Right cardiac atrium (tissue), 5 donors: ENCODE results near the gene CCR5AS.
"Not testable (repeated sequence)": the region's sequence is repeated elsewhere in the genome, so short reads cannot be mapped to it uniquely, and the experiment has no call there.

ENCODE experiments used
- ATAC-seq, 2 donors: fragments of 200-7000 bp; cut with Tn5 transposase; one replicate each; pipeline versions ENCODE4 v1.8.0 to v1.9.1; 2020; ENCODE audit warnings: moderate library complexity in 2 of 2, mild to moderate bottlenecking in 1 of 2
- DNase-seq, 3 donors: peaks; one replicate each; pipeline ENCODE4 v3.0.0-alpha.2; 2020
- H3K27ac ChIP-seq: one replicate; pipeline ENCODE4 v1.5.1; 2013; ENCODE audit warnings: mild to moderate bottlenecking, low read length, control low read depth, moderate library complexity
- H3K27me3 ChIP-seq: one replicate; pipeline ENCODE4 v1.6.1; 2013; ENCODE audit not compliant: control insufficient read depth, insufficient read depth
- H3K4me1 ChIP-seq: one replicate; pipeline ENCODE4 v1.6.1; 2013; ENCODE audit warnings: low read length; ENCODE audit not compliant: control insufficient read depth, insufficient read depth
- H3K4me3 ChIP-seq: one replicate; pipeline ENCODE4 v1.5.1; 2013; ENCODE audit warnings: low read length, control low read depth
- H3K9me3 ChIP-seq: one replicate; pipeline ENCODE4 v1.6.1; 2013; ENCODE audit warnings: low read length; ENCODE audit not compliant: control insufficient read depth
- WGBS: extraction: QIAGEN DNeasy Blood & Tissue Kit; methylation state at CpG from one replicate; pipeline ENCODE4 v1.1.7; 2013; 5-methylcytosine and 5-hydroxymethylcytosine counted together
- intact Hi-C, 4 donors: fragments of 100-400 bp; cut with DNase I; formaldehyde crosslinking; loops; one replicate each; pipeline versions ENCODE4 v1.11.0 to v1.14.0; 2022 to 2023
- donor health status: healthy with polysubstance abuse.
- donor health status: DM: no; HTN: yes; CAD: no.
- donor health status: DM: no; HTN: no; CAD: no.
- donor health status: DM: no; HTN: yes; CAD: no; lungs with severe emphysema.
- donor health status: DM: yes; HTN: yes; CAD: no.

Gene CCR5AS

GRCh38 chr3:46442576-46443530, 36.0 kb upstream of the CCR5AS start:
- H3K9me3 ChIP-seq: no peaks in the 10 kb centered on the region
- H3K4me3 ChIP-seq: no peak overlapping the region
- no peak overlapping the region for H3K27ac ChIP-seq
- DNase-seq (no peak), ATAC-seq (peak; percentile 41 to 50)
- intact Hi-C loops: no loop called here
- H3K27me3 ChIP-seq: no peaks in the 10 kb centered on the region
- peaks cover 3% of the 10 kb centered on the region for H3K4me1 ChIP-seq
- 64% methylated on average over 16 of the region's 16 CpGs for WGBS

- intact Hi-C loops: no loop called here
- Histone ChIP-seq H3K27ac (no peak overlapping the region), H3K27me3 (no peaks in the 10 kb centered on the region), H3K4me3 (no peak overlapping the region), H3K9me3 (no peaks in the 10 kb centered on the region), H3K4me1 (no peaks in the 10 kb centered on the region)
- ATAC-seq: no peak
- WGBS: 75% methylated on average over 4 of the region's 4 CpGs
- DNase-seq: no peak
Measured at GRCh38 chr3:46440531-46441294, 33.8 kb upstream of the CCR5AS start.

GRCh38 chr3:46438831-46439230, 32.0 kb upstream of the CCR5AS start:
- intact Hi-C loops: no loop called here
- 85% methylated on average over 3 of the region's 3 CpGs for WGBS
- H3K27me3 ChIP-seq: no peaks in the 10 kb centered on the region

GRCh38 chr3:46435081-46435726, 28.3 kb upstream of the CCR5AS start:
- 85% methylated on average over 3 of the region's 3 CpGs for WGBS
- no peaks in the 10 kb centered on the region for H3K27me3 ChIP-seq
- no peak for ATAC-seq
- no peaks in the 10 kb centered on the region for H3K4me1 ChIP-seq
- no peaks in the 10 kb centered on the region for H3K9me3 ChIP-seq
- no peak for DNase-seq
- H3K4me3 ChIP-seq: no peak overlapping the region
- H3K27ac ChIP-seq: no peak overlapping the region
- intact Hi-C loops: no loop called here

More at GRCh38 chr3:46438831-46439230, 32.0 kb upstream of the CCR5AS start:
- no peak overlapping the region for H3K4me3 ChIP-seq
- H3K27ac ChIP-seq: no peak overlapping the region
- H3K9me3 ChIP-seq: no peaks in the 10 kb centered on the region
- no peaks in the 10 kb centered on the region for H3K4me1 ChIP-seq
- no peak for ATAC-seq
- DNase-seq: no peak

- no peak overlapping the region for H3K4me3 ChIP-seq
- no peaks in the 10 kb centered on the region for H3K9me3 ChIP-seq
- intact Hi-C loops: no loop called here
- H3K27ac ChIP-seq: no peak overlapping the region
- DNase-seq (no peak), ATAC-seq (no peak)
- no peaks in the 10 kb centered on the region for H3K4me1 ChIP-seq
- no peaks in the 10 kb centered on the region for H3K27me3 ChIP-seq
- WGBS: 89% methylated on average over 1 of the region's 1 CpG
Measured at GRCh38 chr3:46433841-46434240, 27.0 kb upstream of the CCR5AS start.

GRCh38 chr3:46433118-46433517, 26.3 kb upstream of the CCR5AS start:
- ATAC-seq, H3K27ac ChIP-seq, DNase-seq, H3K4me1 ChIP-seq, intact Hi-C loops, H3K9me3 ChIP-seq, H3K27me3 ChIP-seq, H3K4me3 ChIP-seq: not testable (repeated sequence)
- WGBS: 66% methylated on average over 4 of the region's 4 CpGs

GRCh38 chr3:46431905-46432304, 25.0 kb upstream of the CCR5AS start:
- WGBS: 88% methylated on average over 5 of the region's 5 CpGs
- H3K27me3 ChIP-seq, intact Hi-C loops, H3K27ac ChIP-seq, H3K9me3 ChIP-seq, H3K4me1 ChIP-seq, DNase-seq, H3K4me3 ChIP-seq, ATAC-seq: not testable (repeated sequence)

- H3K9me3 ChIP-seq, H3K4me3 ChIP-seq, H3K27me3 ChIP-seq, intact Hi-C loops, ATAC-seq, DNase-seq, H3K4me1 ChIP-seq, H3K27ac ChIP-seq: not testable (repeated sequence)
- 97% methylated on average over 1 of the region's 1 CpG for WGBS
Measured at GRCh38 chr3:46430879-46431278, 24.0 kb upstream of the CCR5AS start.

GRCh38 chr3:46429671-46430070, 22.8 kb upstream of the CCR5AS start:
- H3K4me1 ChIP-seq: no peaks in the 10 kb centered on the region
- H3K9me3 ChIP-seq: no peaks in the 10 kb centered on the region
- intact Hi-C loops: loop anchor here in 1 of 4 donors (5.0 kb wide), 1 partner anchor 152 kb away; no protein-coding TSS in a partner anchor
- H3K27me3 ChIP-seq: no peaks in the 10 kb centered on the region
- H3K27ac ChIP-seq: no peak overlapping the region
- DNase-seq (no peak), ATAC-seq (no peak)
- 76% methylated on average over 5 of the region's 5 CpGs for WGBS
- H3K4me3 ChIP-seq: no peak overlapping the region

GRCh38 chr3:46429250-46429649, 22.4 kb upstream of the CCR5AS start:
- H3K9me3 ChIP-seq: no peaks in the 10 kb centered on the region
- H3K4me3 ChIP-seq: no peak overlapping the region
- intact Hi-C loops: loop anchor here in 1 of 4 donors (5.0 kb wide), 1 partner anchor 152 kb away; no protein-coding TSS in a partner anchor
- 85% methylated on average over 5 of the region's 5 CpGs for WGBS
- no peaks in the 10 kb centered on the region for H3K4me1 ChIP-seq
- H3K27ac ChIP-seq: no peak overlapping the region
- DNase-seq (no peak), ATAC-seq (no peak)
- no peaks in the 10 kb centered on the region for H3K27me3 ChIP-seq
